Endodermal cell (in vitro differentiated cells): ENCODE results near the gene NAALADL2. TPM values are rescaled to one million over a fixed set of nuclear protein-coding genes. Genes with fewer than 3 reads are reported as not detected.

Source experiments
- DNase-seq: peaks from one replicate; pipeline ENCODE4 v3.0.0-alpha.2; 2017
- H3K27ac ChIP-seq: 2 replicates; pipeline ENCODE4 v1.5.1; 2013; ENCODE audit warnings: mild to moderate bottlenecking, low read depth, low read length, moderate library complexity
- H3K27me3 ChIP-seq: 2 replicates; pipeline ENCODE4 v1.6.1; 2013; ENCODE audit warnings: mild to moderate bottlenecking, low read length, moderate library complexity; ENCODE audit not compliant: insufficient read depth, control insufficient read depth, poor library complexity, severe bottlenecking
- H3K36me3 ChIP-seq: 2 replicates; pipeline ENCODE4 v1.7.0; 2013; ENCODE audit warnings: mild to moderate bottlenecking, low read length, moderate library complexity; ENCODE audit not compliant: control insufficient read depth, insufficient read depth
- H3K4me1 ChIP-seq: one replicate; pipeline ENCODE4 v1.7.0; 2013; ENCODE audit warnings: low read length; ENCODE audit not compliant: control insufficient read depth, insufficient read depth
- H3K4me3 ChIP-seq: 2 replicates; pipeline ENCODE4 v1.5.1; 2013; ENCODE audit warnings: mild to moderate bottlenecking, low read length, moderate library complexity
- H3K9ac ChIP-seq: 2 replicates; pipeline ENCODE4 v1.6.1; 2013; ENCODE audit warnings: mild to moderate bottlenecking, low read length, moderate library complexity; ENCODE audit not compliant: poor library complexity, severe bottlenecking; ENCODE audit errors: extremely low read depth
- H3K9me3 ChIP-seq: 2 replicates; pipeline ENCODE4 v1.6.1; 2013; ENCODE audit warnings: mild to moderate bottlenecking, low read length, moderate library complexity; ENCODE audit not compliant: control insufficient read depth
- H3K27ac Mint-ChIP-seq: 2 replicates; pipeline ENCODE4 v1.8.0; 2020; ENCODE audit warnings: mixed read lengths
- H3K27me3 Mint-ChIP-seq: 2 replicates; pipeline ENCODE4 v1.8.0; 2021; ENCODE audit warnings: mild to moderate bottlenecking, mixed read lengths; ENCODE audit not compliant: insufficient read depth
- H3K36me3 Mint-ChIP-seq: 2 replicates; pipeline ENCODE4 v1.8.0; 2020; ENCODE audit warnings: low read depth, mixed read lengths
- H3K4me1 Mint-ChIP-seq: 2 replicates; pipeline ENCODE4 v1.8.0; 2020; ENCODE audit warnings: mixed read lengths
- H3K4me3 Mint-ChIP-seq: 2 replicates; pipeline ENCODE4 v1.8.0; 2020; ENCODE audit warnings: mild to moderate bottlenecking, moderate library complexity, mixed read lengths
- H3K9me3 Mint-ChIP-seq: 2 replicates; pipeline ENCODE4 v1.8.0; 2020; ENCODE audit warnings: mild to moderate bottlenecking, mixed read lengths
- CTCF ChIP-seq: fragments of 200-600 bp; sonication (generic); conservative IDR thresholded peaks from 2 replicates; pipeline ENCODE4 v1.5.0; 2021; ENCODE audit warnings: antibody characterized with exemption, mild to moderate bottlenecking
- WGBS, 2 experiments: methylation state at CpG; one replicate each; pipeline versions ENCODE4 v1.1.5 to v1.1.7; 2013; ENCODE audit warnings: missing lambda C conversion rate in 2 of 2, mixed read lengths in 1 of 2; ENCODE audit not compliant: insufficient coverage in 1 of 2, insufficient read length in 1 of 2; 5-methylcytosine and 5-hydroxymethylcytosine counted together
- total RNA-seq, 2 donors: library from RNA; stranded (reverse); fragmentation: NEBNext Ultra II Directional in 1 of 2; extraction: Animal tissue kit (Norgen Biotek cat#: 25700) in 1 of 2; gene quantifications; 2 replicates in 1 of 2; 3 replicates in 1 of 2; pipeline ENCODE4 v1.2.1, GENCODE V29; 2021

Gene NAALADL2
- total RNA-seq, 2 donors from 2014 or later, result 1.6 to 1.8 TPM

- no peak for TF ChIP-seq CTCF
- no peaks in the 10 kb centered on the region for H3K27me3 ChIP-seq
- H3K4me3 ChIP-seq, result no peak overlapping the region
- Mint-ChIP-seq H3K4me1 (no peaks in the 10 kb centered on the region), H3K27ac (no peak overlapping the region), H3K4me3 (no peak overlapping the region), H3K9me3 (no peaks in the 10 kb centered on the region), H3K27me3 (no peaks in the 10 kb centered on the region), H3K36me3 (no peaks in the 10 kb centered on the region)
- H3K4me1 ChIP-seq, result no peaks in the 10 kb centered on the region
- H3K9ac ChIP-seq, result no peak overlapping the region
- no peak for DNase-seq
- WGBS, 2 experiments, result 80 to 85% methylated on average over 3 to 4 of the region's 5 CpGs
- no peak overlapping the region for H3K27ac ChIP-seq
- H3K36me3 ChIP-seq, result no peaks in the 10 kb centered on the region
- H3K9me3 ChIP-seq, result peaks cover 5% of the 10 kb centered on the region
Measured at GRCh38 chr3:175208326-175208725, 349.2 kb downstream of the NAALADL2 start.

- 100% methylated on average over 2 of the region's 2 CpGs; no CpG with 5 or more reads in 1 of the 2 experiments for WGBS, 2 experiments
Measured at GRCh38 chr3:175211466-175211865, 352.3 kb downstream of the NAALADL2 start.

GRCh38 chr3:175212896-175213295 lies 353.8 kb downstream of the NAALADL2 start:
- no peaks in the 10 kb centered on the region for H3K36me3 ChIP-seq
- no peaks in the 10 kb centered on the region for H3K4me1 Mint-ChIP-seq
- H3K36me3 Mint-ChIP-seq, result no peaks in the 10 kb centered on the region
- no peak overlapping the region for H3K4me3 Mint-ChIP-seq
- no peak for DNase-seq
- H3K27ac Mint-ChIP-seq, result no peak overlapping the region
- no peak overlapping the region for H3K4me3 ChIP-seq
- H3K9me3 ChIP-seq, result no peaks in the 10 kb centered on the region
- no peaks in the 10 kb centered on the region for H3K27me3 ChIP-seq
- H3K9me3 Mint-ChIP-seq, result no peaks in the 10 kb centered on the region
- WGBS, 2 experiments, result 93 to 95% methylated on average over 3 of the region's 3 CpGs
- H3K27ac ChIP-seq, result no peak overlapping the region
- H3K27me3 Mint-ChIP-seq, result no peaks in the 10 kb centered on the region
- H3K4me1 ChIP-seq, result no peaks in the 10 kb centered on the region
- H3K9ac ChIP-seq, result no peak overlapping the region
- TF ChIP-seq CTCF, result no peak

More at GRCh38 chr3:175211466-175211865, 352.3 kb downstream of the NAALADL2 start:
- Mint-ChIP-seq H3K27me3 (no peaks in the 10 kb centered on the region), H3K4me1 (no peaks in the 10 kb centered on the region), H3K27ac (no peak overlapping the region), H3K36me3 (no peaks in the 10 kb centered on the region), H3K4me3 (no peak overlapping the region), H3K9me3 (no peaks in the 10 kb centered on the region)
- Histone ChIP-seq H3K4me3 (no peak overlapping the region), H3K4me1 (no peaks in the 10 kb centered on the region), H3K27ac (no peak overlapping the region), H3K9me3 (no peaks in the 10 kb centered on the region), H3K9ac (no peak overlapping the region), H3K36me3 (no peaks in the 10 kb centered on the region), H3K27me3 (no peaks in the 10 kb centered on the region)
- TF ChIP-seq CTCF, result no peak
- DNase-seq, result no peak
